Glomerular endothelial cell (primary cell): ENCODE measurements around the gene NYNRIN. TPM values are rescaled to one million over a fixed set of nuclear protein-coding genes. Genes with fewer than 3 reads are reported as not detected.
"Not testable (repeated sequence)": the region's sequence is repeated elsewhere in the genome, so short reads cannot be mapped to it uniquely, and the experiment has no call there.

Experiments
- DNase-seq: peaks from one replicate; pipeline ENCODE4 v3.0.0-alpha.2; 2011; ENCODE audit warnings: low read depth, low spot score; ENCODE audit errors: extremely low read depth
- total RNA-seq: library from RNA; depleted of rRNA; stranded (reverse); fragments of >200 nt; gene quantifications from 2 replicates; pipeline ENCODE4 v1.2.3, GENCODE V29; 2015

Gene NYNRIN
- total RNA-seq, 1 donor from 2014 or later, result 19.8 TPM

- DNase-seq, result no peak
Observed at GRCh38 chr14:24441485-24441884, 42.7 kb downstream of the NYNRIN start.

- DNase-seq, result no peak
Observed at GRCh38 chr14:24441904-24442239, 43.1 kb downstream of the NYNRIN start.

- DNase-seq, result peak; percentile 96
Observed at GRCh38 chr14:24442240-24443052, 43.6 kb downstream of the NYNRIN start, which contains the start of gene SDR39U1. Gene SDR39U1 (minus strand): TSS chr14:24442776. CDS start chr14:24442769, 7 bp downstream.

- no peak for DNase-seq
Observed at GRCh38 chr14:24443053-24443665, 44.4 kb downstream of the NYNRIN start.

GRCh38 chr14:24450828-24451227 lies 52.0 kb downstream of the NYNRIN start:
- not testable (repeated sequence) for DNase-seq

GRCh38 chr14:24456980-24457379 lies 58.2 kb downstream of the NYNRIN start:
- no peak for DNase-seq

- no peak for DNase-seq
Observed at GRCh38 chr14:24458736-24459135, 59.9 kb downstream of the NYNRIN start.

- no peak for DNase-seq
Observed at GRCh38 chr14:24459331-24459730, 60.5 kb downstream of the NYNRIN start.

GRCh38 chr14:24461336-24461735 lies 62.5 kb downstream of the NYNRIN start:
- no peak for DNase-seq

GRCh38 chr14:24463017-24463883 lies 64.4 kb downstream of the NYNRIN start:
- no peak for DNase-seq

- DNase-seq, result no peak
Observed at GRCh38 chr14:24463884-24464785, 65.3 kb downstream of the NYNRIN start.

- no peak for DNase-seq
Observed at GRCh38 chr14:24465368-24465767, 66.6 kb downstream of the NYNRIN start.

- no peak for DNase-seq
Observed at GRCh38 chr14:24465805-24466204, 67.0 kb downstream of the NYNRIN start.

Other genes starting within 250 kb of the NYNRIN start
- 45.4 and 73.1 TPM in 2 replicates for gene IRF9, start 237.7 kb upstream of the NYNRIN start, total RNA-seq
- 46.3 and 55.0 TPM in 2 replicates for gene REC8, start 226.9 kb upstream of the NYNRIN start, total RNA-seq
- 41.5 and 52.4 TPM in 2 replicates for gene IPO4, start 210.2 kb upstream of the NYNRIN start, total RNA-seq
- gene TM9SF1, start 203.6 kb upstream of the NYNRIN start, total RNA-seq, result 77.2 and 94.9 TPM in 2 replicates
- gene TSSK4, start 193.3 kb upstream of the NYNRIN start, total RNA-seq, result not detected in 2 replicates
- gene CHMP4A, start 185.5 kb upstream of the NYNRIN start, total RNA-seq, result 32.0 and 52.3 TPM in 2 replicates
- gene MDP1, start 182.9 kb upstream of the NYNRIN start, total RNA-seq, result 10.2 and 11.2 TPM in 2 replicates
- gene NEDD8, start 166.6 kb upstream of the NYNRIN start, total RNA-seq, result 226 and 248 TPM in 2 replicates
- gene GMPR2, start 166.1 kb upstream of the NYNRIN start, total RNA-seq, result 51.6 and 94.0 TPM in 2 replicates
- gene TINF2, start 156.4 kb upstream of the NYNRIN start, total RNA-seq, result 40.6 and 42.4 TPM in 2 replicates
- 0.64 and 2.5 TPM in 2 replicates for gene TGM1, start 135.8 kb upstream of the NYNRIN start, total RNA-seq
- gene RABGGTA, start 127.4 kb upstream of the NYNRIN start, total RNA-seq, result 28.7 and 42.6 TPM in 2 replicates
- 18.0 and 36.1 TPM in 2 replicates for gene DHRS1, start 99.2 kb upstream of the NYNRIN start, total RNA-seq
- gene NOP9, start 99.2 kb upstream of the NYNRIN start, total RNA-seq, result 19.3 and 25.6 TPM in 2 replicates
- 2.0 and 2.5 TPM in 2 replicates for gene CIDEB, start 91.0 kb upstream of the NYNRIN start, total RNA-seq
- gene LTB4R2, start 88.9 kb upstream of the NYNRIN start, total RNA-seq, result 1.8 and 8.4 TPM in 2 replicates
- 5.3 and 7.9 TPM in 2 replicates for gene LTB4R, start 87.5 kb upstream of the NYNRIN start, total RNA-seq
- gene ADCY4, start 63.9 kb upstream of the NYNRIN start, total RNA-seq, result 63.3 and 115 TPM in 2 replicates
- gene RIPK3, start 59.0 kb upstream of the NYNRIN start, total RNA-seq, result 1.3 and 2.6 TPM in 2 replicates
- gene NFATC4, start 30.8 kb upstream of the NYNRIN start, total RNA-seq, result 24.3 and 42.5 TPM in 2 replicates
- gene CBLN3, start 30.7 kb downstream of the NYNRIN start, total RNA-seq, result 4.7 TPM in 2 replicates
- 39.8 and 57.6 TPM in 2 replicates for gene KHNYN, start 31.0 kb downstream of the NYNRIN start, total RNA-seq
- gene SDR39U1, start 43.8 kb downstream of the NYNRIN start, total RNA-seq, result 21.2 and 25.4 TPM in 2 replicates
- not detected in 2 replicates for gene CMA1, start 109.3 kb downstream of the NYNRIN start, total RNA-seq
- not detected in 2 replicates for gene CTSG, start 177.2 kb downstream of the NYNRIN start, total RNA-seq
- gene GZMH, start 210.7 kb downstream of the NYNRIN start, total RNA-seq, result not detected in 2 replicates
- gene GZMB, start 235.2 kb downstream of the NYNRIN start, total RNA-seq, result not detected in 2 replicates